ENCODE results near the gene HAUS6.

- TF ChIP-seq CTCF (IDR thresholded peaks at IDR 0.05; ENCODE audit: low read depth, low read length, poor library complexity, severe bottlenecking) (no peak), EZH2phosphoT487 (IDR thresholded peaks at IDR 0.05; ENCODE audit: borderline replicate concordance, low read length) (no peak)
Observed at GRCh38 chr9:19087106-19088000, 15.4 kb downstream of the HAUS6 start.
